Erythroblast (primary cell): ENCODE measurements around the gene RGS19.

Experiments
- DNase-seq, 2 experiments: peaks; one replicate each; lab custom pipeline; 2025; lab: John Stamatoyannopoulos, UW
- GATA1 ChIP-seq: IDR thresholded peaks from 2 replicates; pipeline ENCODE4 v1.6.1; 2011; ENCODE audit warnings: low read depth, mild to moderate bottlenecking, control low read depth, low read length, moderate library complexity
- POLR2A ChIP-seq: IDR thresholded peaks from 2 replicates; pipeline ENCODE4 v1.6.1; 2011; ENCODE audit warnings: mild to moderate bottlenecking, low read length

Gene RGS19

DNA sequence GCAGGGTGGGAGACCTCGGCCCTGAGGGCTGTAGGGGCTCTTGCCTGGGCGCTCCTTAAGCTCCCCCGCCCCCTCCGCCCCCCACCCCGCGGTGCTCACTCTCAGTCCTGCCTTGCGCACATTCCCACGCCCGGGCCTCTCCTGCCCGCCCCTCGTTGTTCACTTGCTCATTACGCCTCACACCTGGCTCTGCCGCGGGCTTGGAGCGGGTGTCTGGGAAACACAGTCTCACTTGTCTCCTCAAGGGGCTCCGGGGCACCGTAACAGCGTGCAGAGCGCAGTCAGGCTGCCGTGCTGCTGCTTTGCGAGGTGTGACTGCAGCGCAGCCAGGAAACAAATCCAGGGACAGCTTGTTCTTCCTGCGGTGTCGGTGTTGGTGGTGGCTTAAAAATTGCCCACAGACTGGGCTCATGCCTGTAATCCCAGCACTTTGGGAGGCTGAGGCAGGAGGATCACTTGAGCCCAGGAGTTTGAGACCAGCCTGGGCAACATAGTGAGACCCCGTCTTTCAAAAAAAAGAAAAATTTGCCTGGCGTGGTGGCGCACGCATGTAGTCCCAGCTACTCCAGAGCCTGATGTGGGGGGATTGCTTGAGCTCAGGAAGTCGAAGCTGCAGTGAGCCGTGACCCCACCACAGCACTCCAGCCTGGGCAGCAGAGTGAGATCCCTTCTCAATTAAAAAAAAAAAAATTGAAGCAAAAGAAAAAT, 23.5 kb upstream of the RGS19 start:
- no peak for TF ChIP-seq GATA1
- TF ChIP-seq POLR2A, result no peak
- no peak for DNase-seq

DNA sequence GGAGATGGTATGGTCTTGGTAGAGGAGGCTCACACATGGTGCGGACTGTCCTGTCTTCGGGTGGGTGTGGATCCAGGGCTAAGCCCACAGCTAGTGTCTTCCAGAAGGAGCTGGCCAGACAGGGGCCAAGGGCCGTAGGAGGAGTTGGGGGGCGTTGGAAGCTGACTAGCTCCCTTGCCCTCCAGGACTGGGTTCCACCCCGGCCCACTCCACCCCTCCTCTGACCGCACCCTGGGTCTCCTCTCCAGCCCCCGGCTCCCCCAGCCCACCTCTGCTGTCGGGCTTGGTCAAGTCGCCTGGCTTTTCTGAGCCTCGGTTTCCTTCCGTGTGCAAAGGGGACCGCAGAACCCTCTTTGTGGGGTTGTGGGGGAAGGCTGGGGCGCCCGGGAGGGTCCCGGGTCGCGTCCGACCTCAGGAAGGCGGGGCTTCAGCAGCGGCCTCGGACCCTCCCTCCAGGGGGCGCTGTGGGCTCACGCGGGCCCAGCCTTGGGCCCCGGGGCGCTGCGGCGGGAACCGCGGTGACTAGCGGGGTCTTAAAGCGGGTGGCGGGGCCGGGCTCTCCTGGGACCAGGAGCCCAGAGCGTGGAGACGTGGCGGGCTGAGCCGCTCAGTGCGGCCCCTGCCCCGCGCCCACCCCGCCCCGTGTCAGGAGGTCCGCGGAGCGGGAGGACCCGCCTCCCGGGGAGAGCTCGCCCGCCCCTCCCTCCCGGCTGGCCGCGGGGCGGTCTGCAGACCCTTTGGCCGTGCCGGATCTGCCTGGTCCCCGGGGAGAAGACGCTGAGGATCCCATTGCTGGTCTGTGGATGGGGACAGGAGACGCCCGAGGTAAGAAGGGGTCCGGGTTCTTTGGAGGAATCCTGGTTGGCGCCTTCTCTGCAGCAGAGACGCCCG, 22.7 kb upstream of the RGS19 start:
- DNase-seq, result peak; percentile 48 to 68
- no peak for TF ChIP-seq GATA1

DNA sequence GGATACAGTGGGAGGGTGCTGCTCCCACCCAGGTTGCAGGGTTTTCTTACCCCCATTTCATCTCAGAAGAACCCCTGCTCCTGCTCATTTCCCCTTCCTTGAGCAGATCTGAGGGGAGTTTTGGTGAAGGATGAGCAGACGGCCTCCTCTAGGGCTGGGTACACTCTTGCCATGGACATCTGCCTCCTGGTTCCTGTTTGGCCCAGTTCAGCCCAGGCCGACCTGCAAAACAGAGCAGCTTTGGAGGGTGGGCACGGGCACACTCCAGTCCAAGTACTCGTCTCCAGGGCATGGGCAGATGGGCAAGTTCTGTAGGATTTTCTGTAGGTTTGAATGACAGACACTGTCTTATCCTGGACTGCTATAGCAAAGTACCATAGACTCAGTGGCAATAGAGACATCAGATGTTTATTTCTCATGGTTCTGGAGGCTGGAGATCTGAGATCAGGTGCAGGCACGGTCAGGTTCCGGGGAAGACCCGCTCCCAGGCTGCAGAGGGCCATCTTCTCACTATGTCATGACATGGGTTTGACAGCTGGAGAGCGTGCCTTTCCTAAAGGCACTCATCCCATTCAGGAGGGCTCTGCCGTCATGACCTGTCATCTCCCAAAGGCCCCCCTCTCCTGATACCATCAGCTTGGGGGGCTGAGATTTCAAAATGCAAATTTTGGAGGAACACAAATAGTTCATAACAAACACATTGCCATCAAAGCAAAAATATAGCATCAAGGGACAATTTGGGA, 21.8 kb upstream of the RGS19 start:
- DNase-seq, result no peak
- no peak for TF ChIP-seq GATA1
- TF ChIP-seq POLR2A, result no peak

DNA sequence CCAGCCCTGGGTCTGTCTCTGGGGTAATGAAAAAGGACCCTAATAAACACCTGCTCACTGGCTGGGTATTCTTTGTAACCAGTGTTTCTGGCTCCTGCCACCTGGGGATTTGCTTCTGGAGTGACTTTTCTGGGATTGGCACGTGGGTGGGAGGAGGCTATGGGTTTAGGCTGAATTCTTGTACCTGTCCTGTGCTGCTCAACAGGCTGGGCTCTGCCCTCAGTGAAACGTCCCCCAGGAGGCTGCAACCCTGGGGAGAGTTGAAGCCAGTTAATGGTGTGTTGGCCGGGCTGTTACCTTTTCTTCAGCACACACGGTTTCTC, 21.2 kb upstream of the RGS19 start:
- DNase-seq, result no peak
- no peak for TF ChIP-seq POLR2A
- no peak for TF ChIP-seq GATA1

DNA sequence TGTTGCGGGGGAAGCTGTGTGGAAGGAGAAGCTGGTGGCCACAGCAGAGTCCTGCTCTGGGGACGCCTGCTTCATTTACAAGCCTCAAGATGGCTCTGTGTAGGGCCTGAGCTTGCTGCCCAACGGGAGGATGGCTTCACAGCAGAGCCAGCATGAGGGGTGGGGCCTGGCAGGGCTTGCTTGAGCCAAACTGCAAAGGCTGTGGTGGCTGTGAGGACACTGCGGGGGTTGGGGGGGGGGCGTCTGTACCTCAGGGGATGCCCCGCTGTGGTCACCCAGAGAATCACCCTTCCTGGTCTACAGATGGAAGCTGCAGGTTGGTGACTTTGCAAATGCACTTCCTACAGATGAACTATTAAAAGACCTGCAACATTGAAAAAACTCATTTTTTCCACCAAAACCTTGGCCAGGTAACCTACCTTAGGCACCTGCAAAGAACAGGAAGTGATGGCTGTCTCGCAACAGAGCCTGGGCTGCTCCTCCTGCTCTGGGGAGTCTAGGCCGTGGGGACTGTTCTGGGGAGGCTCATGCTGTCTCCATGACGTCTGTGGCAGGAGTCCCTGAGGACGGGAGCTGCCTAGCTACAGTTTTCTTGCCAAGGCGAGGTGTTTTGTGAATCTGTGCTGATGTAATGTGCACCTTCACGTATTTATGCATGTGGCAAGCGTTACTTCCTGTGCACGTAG, 20.7 kb upstream of the RGS19 start:
- TF ChIP-seq GATA1, result no peak
- no peak for TF ChIP-seq POLR2A
- no peak for DNase-seq

DNA sequence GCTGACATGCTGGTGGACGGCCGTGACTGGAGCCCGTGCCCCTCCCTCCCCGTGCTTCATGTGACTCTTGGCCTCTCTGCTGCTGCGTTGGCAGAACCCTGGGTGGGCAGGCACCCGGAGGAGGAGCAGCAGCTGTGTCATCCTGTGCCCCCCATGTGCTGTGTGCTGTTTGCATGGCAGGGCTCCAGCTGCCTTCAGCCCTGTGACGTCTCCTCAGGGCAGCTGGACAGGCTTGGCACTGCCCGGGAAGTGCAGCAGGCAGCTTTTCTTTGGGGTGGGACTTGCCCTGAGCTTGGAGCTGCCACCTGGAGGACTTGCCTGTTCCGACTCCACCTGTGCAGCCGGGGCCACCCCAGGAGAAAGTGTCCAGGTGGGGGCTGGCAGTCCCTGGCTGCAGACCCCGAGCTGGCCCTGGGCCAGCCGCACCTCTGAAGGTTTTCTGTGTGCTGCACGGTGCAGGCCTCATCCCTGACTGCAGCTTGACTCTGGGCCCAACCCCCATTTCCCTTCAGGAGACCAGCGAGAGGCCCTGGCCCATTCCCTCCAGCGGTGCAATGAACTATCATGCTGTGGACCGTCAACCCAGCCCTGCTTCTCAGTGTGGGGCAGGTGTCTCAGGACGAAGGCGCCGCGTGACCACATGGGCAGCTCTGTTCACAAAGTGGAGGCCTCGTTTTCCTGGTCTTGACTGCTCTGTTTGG, 19.9 kb upstream of the RGS19 start:
- DNase-seq, result no peak
- TF ChIP-seq GATA1, result no peak
- no peak for TF ChIP-seq POLR2A

DNA sequence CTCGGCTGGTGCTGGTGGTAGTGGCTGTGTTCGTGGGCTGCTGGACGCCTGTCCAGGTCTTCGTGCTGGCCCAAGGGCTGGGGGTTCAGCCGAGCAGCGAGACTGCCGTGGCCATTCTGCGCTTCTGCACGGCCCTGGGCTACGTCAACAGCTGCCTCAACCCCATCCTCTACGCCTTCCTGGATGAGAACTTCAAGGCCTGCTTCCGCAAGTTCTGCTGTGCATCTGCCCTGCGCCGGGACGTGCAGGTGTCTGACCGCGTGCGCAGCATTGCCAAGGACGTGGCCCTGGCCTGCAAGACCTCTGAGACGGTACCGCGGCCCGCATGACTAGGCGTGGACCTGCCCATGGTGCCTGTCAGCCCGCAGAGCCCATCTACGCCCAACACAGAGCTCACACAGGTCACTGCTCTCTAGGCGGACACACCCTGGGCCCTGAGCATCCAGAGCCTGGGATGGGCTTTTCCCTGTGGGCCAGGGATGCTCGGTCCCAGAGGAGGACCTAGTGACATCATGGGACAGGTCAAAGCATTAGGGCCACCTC, 19.2 kb upstream of the RGS19 start:
- no peak for DNase-seq
- TF ChIP-seq POLR2A (no peak), GATA1 (no peak)

DNA sequence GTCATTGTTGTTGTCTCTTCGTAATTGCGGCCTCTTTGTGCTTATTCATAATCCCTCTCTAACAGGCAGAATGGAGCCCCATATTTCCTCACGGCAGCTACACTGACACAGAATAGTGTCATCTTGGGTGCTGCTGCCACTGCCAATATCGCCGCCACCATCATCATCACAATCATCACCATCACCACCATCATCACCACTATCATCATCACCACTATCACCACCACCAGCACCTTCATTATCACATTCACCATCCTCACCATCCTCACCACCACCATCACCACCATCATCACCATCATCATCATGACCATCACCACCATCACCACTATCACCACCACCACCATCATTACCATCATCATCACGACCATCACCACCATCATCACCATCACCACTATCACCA, 17.2 kb upstream of the RGS19 start:
- no peak for DNase-seq
- TF ChIP-seq GATA1, result no peak
- TF ChIP-seq POLR2A, result no peak

DNA sequence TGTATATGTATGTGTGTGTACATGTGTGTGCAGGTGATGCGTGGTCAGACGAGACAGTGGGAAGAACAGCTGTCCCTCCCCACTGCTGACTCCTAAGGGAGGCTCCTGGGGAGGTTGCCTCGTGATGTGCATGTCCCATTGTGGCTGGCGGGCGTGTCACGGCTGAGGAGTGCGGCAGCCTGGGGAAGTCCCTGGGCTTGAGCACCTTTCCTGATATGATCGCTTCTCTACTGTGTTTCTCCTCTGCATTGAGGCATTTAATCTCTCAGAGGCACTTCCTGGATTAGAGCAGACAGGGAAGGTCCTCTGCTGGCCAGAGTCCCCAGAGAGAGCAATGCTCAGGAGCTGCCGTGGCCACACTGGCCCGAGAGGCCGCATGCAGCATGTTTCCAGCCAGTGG, 16.6 kb upstream of the RGS19 start:
- TF ChIP-seq POLR2A, result no peak
- TF ChIP-seq GATA1, result no peak
- DNase-seq, result no peak

DNA sequence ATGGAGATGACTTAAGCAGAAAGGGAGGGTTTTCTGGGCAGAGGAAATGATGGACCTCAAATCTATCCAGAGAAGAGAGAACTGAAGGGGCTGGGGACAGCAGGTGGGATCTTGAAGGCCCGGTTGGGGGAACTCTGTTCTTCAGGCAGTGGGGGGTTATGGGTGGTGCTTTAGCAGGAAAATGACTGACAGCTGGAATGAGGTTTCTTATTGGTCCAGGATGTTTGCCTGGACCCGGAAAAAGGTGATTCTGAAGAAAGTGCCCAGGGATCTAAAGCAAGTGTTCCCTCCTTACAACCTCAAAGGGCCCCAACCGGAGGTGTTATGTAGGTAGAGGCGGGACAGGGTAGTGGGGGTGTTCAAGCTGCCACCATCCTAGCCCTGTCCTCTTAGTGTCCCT, 16.1 kb upstream of the RGS19 start:
- DNase-seq, result no peak

DNA sequence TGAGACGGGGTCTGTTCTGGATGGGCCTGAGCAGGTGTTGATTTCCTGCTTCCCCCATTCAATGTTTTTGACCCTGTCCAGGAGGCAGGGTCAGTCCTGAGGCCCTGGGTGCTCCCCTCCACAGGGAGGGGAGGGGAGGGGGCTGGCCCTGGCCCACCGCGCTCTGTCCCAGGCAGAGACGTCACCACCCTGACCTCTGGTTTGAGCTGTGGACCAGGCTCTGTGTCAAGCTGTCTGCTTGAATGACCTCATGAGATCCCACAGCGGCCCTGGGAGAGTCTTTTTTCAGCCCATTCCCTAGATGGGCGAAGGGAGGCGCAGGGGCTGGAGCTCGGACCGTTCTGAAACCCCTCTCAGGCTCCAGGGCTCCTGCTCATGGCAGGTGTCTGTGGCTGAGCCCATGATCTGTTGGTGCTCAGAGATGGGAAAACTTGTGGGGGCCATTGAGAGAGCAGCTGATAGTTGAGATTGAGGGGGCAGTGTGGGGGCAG, 13.7 kb upstream of the RGS19 start:
- TF ChIP-seq POLR2A (no peak), GATA1 (no peak)
- DNase-seq, result no peak

More for the DNA sequence above, 16.1 kb upstream of the RGS19 start:
- no peak for TF ChIP-seq GATA1
- TF ChIP-seq POLR2A, result no peak

DNA sequence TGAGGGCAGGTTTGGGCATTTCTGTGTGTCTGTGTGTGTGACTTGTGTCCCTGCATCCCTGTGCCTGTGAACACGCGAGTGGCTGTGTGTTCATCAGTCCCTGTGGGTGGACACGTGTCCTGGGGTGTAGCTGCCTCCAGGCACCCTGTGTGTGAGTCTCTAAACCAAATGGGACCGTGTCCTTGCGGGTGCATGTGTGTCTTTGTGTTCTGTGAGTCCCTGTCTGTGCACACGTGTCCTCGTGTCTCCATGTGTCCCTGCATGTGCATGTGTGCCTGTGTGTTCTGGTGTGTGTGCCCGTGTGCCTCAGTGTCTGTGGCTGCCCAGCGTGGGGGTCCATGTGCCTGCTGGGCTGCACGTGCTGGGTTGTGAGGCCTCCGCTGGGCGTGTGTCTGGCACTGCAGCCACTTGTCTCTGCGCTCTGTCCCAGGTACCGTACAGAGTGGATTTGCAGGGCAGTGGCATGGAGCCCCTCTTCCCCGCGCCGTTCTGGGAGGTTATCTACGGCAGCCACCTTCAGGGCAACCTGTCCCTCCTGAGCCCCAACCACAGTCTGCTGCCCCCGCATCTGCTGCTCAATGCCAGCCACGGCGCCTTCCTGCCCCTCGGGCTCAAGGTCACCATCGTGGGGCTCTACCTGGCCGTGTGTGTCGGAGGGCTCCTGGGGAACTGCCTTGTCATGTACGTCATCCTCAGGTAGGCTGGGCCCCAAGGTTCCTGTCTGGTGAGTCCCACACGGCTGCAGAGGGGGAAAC, 13.1 kb upstream of the RGS19 start:
- DNase-seq, result no peak
- TF ChIP-seq GATA1 (no peak), POLR2A (no peak)
